Measurements from ENCODE around the gene SLC35F5.

- TF ChIP-seq CTCF (conservative IDR thresholded peaks at IDR 0.05; ENCODE audit: low read length) (no peak), EZH2phosphoT487 (IDR thresholded peaks at IDR 0.05; ENCODE audit: borderline replicate concordance, low read depth, low read length) (no peak)
These were observed 79.7 kb downstream of the SLC35F5 start for GRCh38 chr2:113676623-113677266.
